ENCODE results near the gene DPT. TPM values are rescaled to one million over a fixed set of nuclear protein-coding genes. Genes with fewer than 3 reads are reported as not detected.

The DPT gene
- polyA plus RNA-seq, 1 donor (not counting 4 experiments of a cell fraction or from before 2014, with no cell fraction given): not detected

DNA sequence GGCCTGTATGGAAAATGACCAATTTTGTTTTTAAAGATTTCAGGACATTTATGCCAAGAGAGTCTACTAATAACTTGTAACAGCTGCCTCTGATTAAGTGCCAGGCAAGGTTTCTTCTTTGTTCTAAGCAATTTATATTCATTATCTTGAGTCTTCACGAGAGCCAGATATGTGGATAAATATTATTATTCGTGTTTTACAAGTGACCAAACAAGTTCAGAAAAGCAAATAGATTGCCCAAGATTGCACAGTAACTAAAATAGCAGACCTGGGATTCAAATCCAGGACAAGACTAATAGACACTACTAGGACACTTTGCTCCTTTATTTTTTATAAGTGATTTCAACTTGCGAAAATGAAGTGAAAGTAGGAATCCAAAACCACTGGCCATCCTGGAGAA lies 30.1 kb upstream of the DPT start:
- DNase-seq (ENCODE audit: low read depth, low spot score) (no peak), FAIRE-seq (no peak)
- Histone ChIP-seq H3K4me1 (ENCODE audit: control insufficient read depth, extremely low read depth, insufficient read depth, low read length) (peaks cover 15% of the 10 kb centered on the region), H4K20me1 (ENCODE audit: control insufficient read depth, extremely low read depth, insufficient read depth, low read length) (no peaks in the 10 kb centered on the region), H3K27ac (ENCODE audit: control insufficient read depth, insufficient read depth, low read length) (no peak overlapping the region), H3K4me2 (ENCODE audit: control insufficient read depth, extremely low read depth, insufficient read depth, low read depth, low read length) (no peak overlapping the region), H3K79me2 (ENCODE audit: control insufficient read depth, insufficient read depth, low read length) (no peaks in the 10 kb centered on the region), H3K4me3 (ENCODE audit: control insufficient read depth in 2 of 3, extremely low read depth in 1 of 3, insufficient read depth in 2 of 3, low read depth in 1 of 3, low read length in 3 of 3) (no peak overlapping the region), H3K9ac (ENCODE audit: control insufficient read depth, extremely low read depth, insufficient read depth, low read length) (no peak overlapping the region), H3K9me3 (ENCODE audit: control insufficient read depth, low read depth, low read length) (no peaks in the 10 kb centered on the region), H3K36me3 (ENCODE audit: control insufficient read depth in 2 of 2, extremely low read depth in 1 of 2, insufficient read depth in 2 of 2, low read length in 2 of 2) (no peaks in the 10 kb centered on the region), H3K9me1 (ENCODE audit: control insufficient read depth, extremely low read depth, insufficient read depth, low read length) (no peaks in the 10 kb centered on the region), H2AFZ (ENCODE audit: control insufficient read depth, low read length) (no peak overlapping the region), H3K27me3 (ENCODE audit: control insufficient read depth, extremely low read depth, insufficient read depth, low read length) (no peaks in the 10 kb centered on the region)
- TF ChIP-seq, protein P1, sequence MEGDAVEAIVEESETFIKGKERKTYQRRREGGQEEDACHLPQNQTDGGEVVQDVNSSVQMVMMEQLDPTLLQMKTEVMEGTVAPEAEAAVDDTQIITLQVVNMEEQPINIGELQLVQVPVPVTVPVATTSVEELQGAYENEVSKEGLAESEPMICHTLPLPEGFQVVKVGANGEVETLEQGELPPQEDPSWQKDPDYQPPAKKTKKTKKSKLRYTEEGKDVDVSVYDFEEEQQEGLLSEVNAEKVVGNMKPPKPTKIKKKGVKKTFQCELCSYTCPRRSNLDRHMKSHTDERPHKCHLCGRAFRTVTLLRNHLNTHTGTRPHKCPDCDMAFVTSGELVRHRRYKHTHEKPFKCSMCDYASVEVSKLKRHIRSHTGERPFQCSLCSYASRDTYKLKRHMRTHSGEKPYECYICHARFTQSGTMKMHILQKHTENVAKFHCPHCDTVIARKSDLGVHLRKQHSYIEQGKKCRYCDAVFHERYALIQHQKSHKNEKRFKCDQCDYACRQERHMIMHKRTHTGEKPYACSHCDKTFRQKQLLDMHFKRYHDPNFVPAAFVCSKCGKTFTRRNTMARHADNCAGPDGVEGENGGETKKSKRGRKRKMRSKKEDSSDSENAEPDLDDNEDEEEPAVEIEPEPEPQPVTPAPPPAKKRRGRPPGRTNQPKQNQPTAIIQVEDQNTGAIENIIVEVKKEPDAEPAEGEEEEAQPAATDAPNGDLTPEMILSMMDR (optimal IDR thresholded peaks at IDR 0.05 in 1 of 3, IDR thresholded peaks at IDR 0.05 in 1 of 3, conservative IDR thresholded peaks at IDR 0.05 in 1 of 3; ENCODE audit: extremely low read depth in 1 of 3, insufficient read depth in 2 of 3, low read length in 3 of 3): no peak
- no peak for TF ChIP-seq EZH2 (IDR thresholded peaks at IDR 0.05; ENCODE audit: low read length)
- dilution Hi-C loops (cut with MboI; ENCODE audit: extremely low pct_ligation_motif_present, low sequenced_read_pairs): no loop called here

DNA sequence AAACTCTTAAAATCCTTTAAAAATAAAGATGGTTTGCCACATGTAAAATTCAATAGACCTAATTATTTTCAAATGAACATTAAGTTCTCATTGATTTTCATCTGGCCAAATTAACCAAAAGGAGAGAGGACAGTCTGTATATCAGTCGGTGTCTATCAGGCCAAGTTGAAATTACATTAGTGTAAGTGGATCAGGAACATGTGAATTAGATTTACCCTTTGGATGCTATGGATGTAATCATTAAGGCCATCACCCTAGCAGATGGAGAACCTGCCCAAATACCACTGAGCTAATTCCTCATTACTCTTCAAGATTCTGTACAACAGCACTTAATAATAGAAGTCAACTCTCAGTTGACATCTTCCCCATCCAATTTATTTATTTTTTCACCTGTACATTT lies 29.5 kb upstream of the DPT start:
- no peaks in the 10 kb centered on the region for H3K9me3 ChIP-seq (ENCODE audit: control insufficient read depth, low read depth, low read length)
- no peak overlapping the region for H2AFZ ChIP-seq (ENCODE audit: control insufficient read depth, low read length)
- dilution Hi-C loops (cut with MboI; ENCODE audit: extremely low pct_ligation_motif_present, low sequenced_read_pairs): no loop called here
- no peak overlapping the region for H3K27ac ChIP-seq (ENCODE audit: control insufficient read depth, insufficient read depth, low read length)
- no peak overlapping the region for H3K4me3 ChIP-seq (ENCODE audit: control insufficient read depth in 2 of 3, extremely low read depth in 1 of 3, insufficient read depth in 2 of 3, low read depth in 1 of 3, low read length in 3 of 3)
- H3K36me3 ChIP-seq (ENCODE audit: control insufficient read depth in 2 of 2, extremely low read depth in 1 of 2, insufficient read depth in 2 of 2, low read length in 2 of 2): no peaks in the 10 kb centered on the region
- no peak overlapping the region for H3K4me2 ChIP-seq (ENCODE audit: control insufficient read depth, extremely low read depth, insufficient read depth, low read depth, low read length)
- H3K79me2 ChIP-seq (ENCODE audit: control insufficient read depth, insufficient read depth, low read length): no peaks in the 10 kb centered on the region
- H3K27me3 ChIP-seq (ENCODE audit: control insufficient read depth, extremely low read depth, insufficient read depth, low read length): no peaks in the 10 kb centered on the region
- peaks cover 10% of the 10 kb centered on the region for H3K4me1 ChIP-seq (ENCODE audit: control insufficient read depth, extremely low read depth, insufficient read depth, low read length)
- TF ChIP-seq, protein P1 (optimal IDR thresholded peaks at IDR 0.05 in 1 of 3, IDR thresholded peaks at IDR 0.05 in 1 of 3, conservative IDR thresholded peaks at IDR 0.05 in 1 of 3; ENCODE audit: extremely low read depth in 1 of 3, insufficient read depth in 2 of 3, low read length in 3 of 3): no peak
- no peak for TF ChIP-seq EZH2 (IDR thresholded peaks at IDR 0.05; ENCODE audit: low read length)
- H3K9me1 ChIP-seq (ENCODE audit: control insufficient read depth, extremely low read depth, insufficient read depth, low read length): no peaks in the 10 kb centered on the region
- FAIRE-seq: no peak
- no peaks in the 10 kb centered on the region for H4K20me1 ChIP-seq (ENCODE audit: control insufficient read depth, extremely low read depth, insufficient read depth, low read length)
- H3K9ac ChIP-seq (ENCODE audit: control insufficient read depth, extremely low read depth, insufficient read depth, low read length): no peak overlapping the region
- DNase-seq (ENCODE audit: low read depth, low spot score): no peak

All from keratinocyte (primary cell).